ENCODE data around the gene B9D2. TPM values are rescaled to one million over a fixed set of nuclear protein-coding genes. Genes with fewer than 3 reads are reported as not detected.
"Not testable (repeated sequence)": the region's sequence is repeated elsewhere in the genome, so short reads cannot be mapped to it uniquely, and the experiment has no call there.

The B9D2 gene
- total RNA-seq, 1 donor from 2014 or later = 2.5 TPM

- intact Hi-C loops (cut with micrococcal nuclease) = no loop called here
- H3K27ac ChIP-seq (replicated peaks) = no peak overlapping the region
- H3K4me3 ChIP-seq = no peak overlapping the region
- H3K9me3 ChIP-seq (replicated peaks) = no peaks in the 10 kb centered on the region
- no peaks in the 10 kb centered on the region for H3K36me3 ChIP-seq
- peaks cover 34% of the 10 kb centered on the region for H3K4me1 ChIP-seq
- no peak for DNase-seq
- no peaks in the 10 kb centered on the region for H3K27me3 ChIP-seq (ENCODE audit: low read depth)
- no peak for TF ChIP-seq CTCF (IDR thresholded peaks at IDR 0.05; ENCODE audit: borderline replicate concordance)
These were observed 8.6 kb upstream of the B9D2 start for GRCh38 chr19:41372501-41372900.

- Histone ChIP-seq H3K4me1 (peaks cover 29% of the 10 kb centered on the region), H3K27me3 (ENCODE audit: low read depth) (no peaks in the 10 kb centered on the region), H3K27ac (replicated peaks) (no peak overlapping the region), H3K4me3 (no peak overlapping the region), H3K36me3 (no peaks in the 10 kb centered on the region), H3K9me3 (replicated peaks) (no peaks in the 10 kb centered on the region)
- no peak for DNase-seq
- intact Hi-C loops (cut with micrococcal nuclease) = no loop called here
- no peak for TF ChIP-seq CTCF (IDR thresholded peaks at IDR 0.05; ENCODE audit: borderline replicate concordance)
These were observed 7.6 kb upstream of the B9D2 start for GRCh38 chr19:41371541-41371940.

DNA sequence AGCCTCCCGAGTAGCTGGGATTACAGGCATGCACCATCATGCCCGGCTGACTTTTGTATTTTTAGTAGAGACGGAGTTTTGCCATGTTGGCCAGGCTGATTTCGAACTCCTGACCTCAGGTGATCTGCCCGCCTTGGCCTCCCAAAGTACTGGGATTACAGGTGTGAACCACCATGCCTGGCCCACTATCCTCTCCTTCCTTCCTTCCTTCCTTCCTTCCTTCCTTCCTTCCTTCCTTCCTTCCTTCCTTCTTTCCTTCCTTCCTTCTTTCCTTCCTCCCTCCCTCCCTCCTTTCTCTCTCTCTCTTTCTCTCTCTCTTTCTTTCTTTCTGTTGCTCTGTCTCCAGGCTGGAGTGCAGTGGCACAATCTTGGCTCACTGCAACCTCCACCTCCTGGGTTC lies 7.2 kb upstream of the B9D2 start:
- H3K4me3 ChIP-seq; H3K27me3 ChIP-seq (ENCODE audit: low read depth); H3K9me3 ChIP-seq (replicated peaks); H3K27ac ChIP-seq (replicated peaks); H3K36me3 ChIP-seq; DNase-seq; intact Hi-C loops (cut with micrococcal nuclease): not testable (repeated sequence)
- H3K4me1 ChIP-seq = peaks cover 24% of the 10 kb centered on the region

DNA sequence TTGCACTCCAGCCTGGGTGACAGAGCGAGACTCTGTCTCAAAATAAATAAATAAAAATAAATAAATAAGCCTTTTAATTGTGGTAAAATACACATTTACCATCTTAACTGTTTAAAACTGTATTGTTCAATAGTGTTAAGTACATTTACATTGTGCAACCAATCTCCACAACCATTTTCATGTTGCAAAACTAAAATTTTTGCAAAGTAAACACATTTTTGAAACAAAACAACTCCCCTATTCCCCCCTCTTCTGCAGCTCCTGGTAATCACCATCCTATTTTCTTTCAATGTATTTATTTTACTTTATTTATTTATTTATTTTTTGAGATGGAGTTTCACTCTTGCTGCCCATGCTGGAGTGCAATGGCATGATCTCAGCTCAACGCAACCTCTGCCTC lies 5.8 kb upstream of the B9D2 start:
- no peaks in the 10 kb centered on the region for H3K36me3 ChIP-seq
- peaks cover 14% of the 10 kb centered on the region for H3K4me1 ChIP-seq
- H3K27me3 ChIP-seq (ENCODE audit: low read depth) = no peaks in the 10 kb centered on the region
- no peak overlapping the region for H3K27ac ChIP-seq (replicated peaks)
- H3K4me3 ChIP-seq = no peak overlapping the region
- TF ChIP-seq CTCF (IDR thresholded peaks at IDR 0.05; ENCODE audit: borderline replicate concordance) = no peak
- no peaks in the 10 kb centered on the region for H3K9me3 ChIP-seq (replicated peaks)
- intact Hi-C loops (cut with micrococcal nuclease) = no loop called here
- no peak for DNase-seq

- H3K36me3 ChIP-seq = no peaks in the 10 kb centered on the region
- no peaks in the 10 kb centered on the region for H3K9me3 ChIP-seq (replicated peaks)
- no peak overlapping the region for H3K4me3 ChIP-seq
- no peak overlapping the region for H3K27ac ChIP-seq (replicated peaks)
- no peak for DNase-seq
- peaks cover 13% of the 10 kb centered on the region for H3K4me1 ChIP-seq
- intact Hi-C loops (cut with micrococcal nuclease) = no loop called here
- H3K27me3 ChIP-seq (ENCODE audit: low read depth) = no peaks in the 10 kb centered on the region
- no peak for TF ChIP-seq CTCF (IDR thresholded peaks at IDR 0.05; ENCODE audit: borderline replicate concordance)
These were observed 3.9 kb upstream of the B9D2 start for GRCh38 chr19:41367848-41368301.

- no peak for DNase-seq
- no peaks in the 10 kb centered on the region for H3K9me3 ChIP-seq (replicated peaks)
- H3K36me3 ChIP-seq = no peaks in the 10 kb centered on the region
- TF ChIP-seq CTCF (IDR thresholded peaks at IDR 0.05; ENCODE audit: borderline replicate concordance) = no peak
- H3K27ac ChIP-seq (replicated peaks) = no peak overlapping the region
- no peak overlapping the region for H3K4me3 ChIP-seq
- intact Hi-C loops (cut with micrococcal nuclease) = no loop called here
- H3K4me1 ChIP-seq = peaks cover 13% of the 10 kb centered on the region
- H3K27me3 ChIP-seq (ENCODE audit: low read depth) = no peaks in the 10 kb centered on the region
These were observed 2.1 kb upstream of the B9D2 start for GRCh38 chr19:41366089-41366488.

Measured in left ventricle myocardium inferior (tissue), 1 donor.